Measurements from ENCODE around the gene TACR2.
A peak's percentile ranks its signal among the peaks of the same experiment; 100 is the strongest.
"Not testable (repeated sequence)": the region's sequence is repeated elsewhere in the genome, so short reads cannot be mapped to it uniquely, and the experiment has no call there.

Gene TACR2

DNA sequence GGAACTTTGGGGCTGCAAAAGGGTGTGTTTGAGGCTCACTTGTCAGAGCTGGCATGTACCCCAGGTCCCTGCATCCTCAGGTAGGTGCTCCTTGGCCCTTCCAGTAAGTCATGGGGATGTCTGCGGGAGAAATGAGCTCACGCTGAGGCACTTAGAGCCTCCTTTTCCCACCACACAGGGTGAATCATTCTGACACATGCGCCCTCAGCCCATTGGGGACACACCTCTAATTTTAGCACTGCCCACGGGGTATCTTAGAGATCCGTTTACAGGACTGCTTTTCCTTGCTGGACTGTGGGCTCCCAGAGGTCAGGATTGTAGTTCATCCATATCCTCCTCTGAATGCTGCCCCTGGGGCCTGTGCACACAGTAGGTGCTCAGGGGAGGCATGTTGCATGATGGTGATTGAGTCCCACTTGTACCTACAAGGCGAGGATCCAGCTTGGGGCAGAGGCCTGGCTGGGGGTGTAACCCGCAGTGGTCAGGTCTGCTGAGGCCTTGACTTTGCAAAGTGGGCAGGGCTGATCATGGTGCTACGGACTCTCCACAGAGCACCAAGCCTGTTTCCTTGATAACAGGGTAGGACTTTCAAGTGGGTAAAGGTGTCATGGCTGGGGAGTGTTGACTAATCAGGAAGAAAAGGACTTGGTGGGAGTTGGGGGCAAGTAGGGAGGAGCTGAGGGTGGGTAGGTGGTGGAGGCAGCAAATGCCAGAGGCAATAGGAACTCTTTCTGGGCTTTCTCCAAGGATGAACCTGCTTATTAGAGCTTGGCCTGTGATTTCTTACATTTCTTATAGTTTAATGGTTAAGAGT, 40.4 kb upstream of the TACR2 start:
- TF ChIP-seq, protein P1, sequence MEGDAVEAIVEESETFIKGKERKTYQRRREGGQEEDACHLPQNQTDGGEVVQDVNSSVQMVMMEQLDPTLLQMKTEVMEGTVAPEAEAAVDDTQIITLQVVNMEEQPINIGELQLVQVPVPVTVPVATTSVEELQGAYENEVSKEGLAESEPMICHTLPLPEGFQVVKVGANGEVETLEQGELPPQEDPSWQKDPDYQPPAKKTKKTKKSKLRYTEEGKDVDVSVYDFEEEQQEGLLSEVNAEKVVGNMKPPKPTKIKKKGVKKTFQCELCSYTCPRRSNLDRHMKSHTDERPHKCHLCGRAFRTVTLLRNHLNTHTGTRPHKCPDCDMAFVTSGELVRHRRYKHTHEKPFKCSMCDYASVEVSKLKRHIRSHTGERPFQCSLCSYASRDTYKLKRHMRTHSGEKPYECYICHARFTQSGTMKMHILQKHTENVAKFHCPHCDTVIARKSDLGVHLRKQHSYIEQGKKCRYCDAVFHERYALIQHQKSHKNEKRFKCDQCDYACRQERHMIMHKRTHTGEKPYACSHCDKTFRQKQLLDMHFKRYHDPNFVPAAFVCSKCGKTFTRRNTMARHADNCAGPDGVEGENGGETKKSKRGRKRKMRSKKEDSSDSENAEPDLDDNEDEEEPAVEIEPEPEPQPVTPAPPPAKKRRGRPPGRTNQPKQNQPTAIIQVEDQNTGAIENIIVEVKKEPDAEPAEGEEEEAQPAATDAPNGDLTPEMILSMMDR (IDR thresholded peaks at IDR 0.05; ENCODE audit: low read depth, low read length) = no peak
- H3K4me3 ChIP-seq (replicated peaks in 1 of 2; ENCODE audit: low read depth in 2 of 2, low read length in 2 of 2) = no peak overlapping the region
- DNase-seq (ENCODE audit: low read depth in 2 of 2) = peak in 1 of 2 donors; percentile 63

DNA sequence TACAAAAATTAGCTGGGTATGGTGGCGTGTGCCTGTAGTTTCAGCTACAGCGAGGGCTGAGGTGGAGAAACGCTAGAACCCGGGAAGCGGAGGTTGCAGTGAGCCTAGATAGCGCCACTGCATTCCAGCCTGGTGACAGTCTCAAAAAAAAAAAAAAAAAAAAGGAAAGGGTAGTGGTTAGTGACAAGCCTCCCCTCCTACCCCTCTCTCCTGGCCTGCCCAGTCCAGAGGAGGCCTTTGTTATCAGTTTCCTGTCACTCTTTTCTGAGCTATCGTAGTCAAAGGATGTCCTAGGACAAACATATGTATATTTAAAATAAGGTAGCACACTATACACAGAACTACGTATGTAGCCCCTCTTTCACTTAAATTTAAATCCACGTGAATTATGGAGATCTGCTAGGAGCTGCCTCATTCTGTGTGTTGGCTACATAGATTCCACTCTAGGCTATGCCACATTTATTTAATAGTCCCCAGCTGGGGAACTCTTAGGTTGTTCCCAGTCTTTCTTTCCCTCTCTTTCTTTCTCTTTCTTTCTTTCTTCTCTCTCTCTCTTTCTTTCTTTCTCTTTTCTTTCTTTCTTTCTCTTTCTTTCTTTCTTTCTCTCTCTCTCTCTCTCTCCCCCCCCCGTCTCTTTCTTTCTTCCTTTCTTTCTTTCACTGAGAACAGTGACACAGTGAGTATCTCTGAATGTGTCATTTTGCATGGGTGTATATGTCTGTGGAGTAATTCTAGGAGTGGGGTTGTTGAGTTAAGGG, 38.5 kb upstream of the TACR2 start:
- DNase-seq (ENCODE audit: low read depth in 2 of 2) = no peak
- no peak overlapping the region for H3K4me3 ChIP-seq (replicated peaks in 1 of 2; ENCODE audit: low read depth in 2 of 2, low read length in 2 of 2)
- TF ChIP-seq, protein P1 (IDR thresholded peaks at IDR 0.05; ENCODE audit: low read depth, low read length) = no peak

DNA sequence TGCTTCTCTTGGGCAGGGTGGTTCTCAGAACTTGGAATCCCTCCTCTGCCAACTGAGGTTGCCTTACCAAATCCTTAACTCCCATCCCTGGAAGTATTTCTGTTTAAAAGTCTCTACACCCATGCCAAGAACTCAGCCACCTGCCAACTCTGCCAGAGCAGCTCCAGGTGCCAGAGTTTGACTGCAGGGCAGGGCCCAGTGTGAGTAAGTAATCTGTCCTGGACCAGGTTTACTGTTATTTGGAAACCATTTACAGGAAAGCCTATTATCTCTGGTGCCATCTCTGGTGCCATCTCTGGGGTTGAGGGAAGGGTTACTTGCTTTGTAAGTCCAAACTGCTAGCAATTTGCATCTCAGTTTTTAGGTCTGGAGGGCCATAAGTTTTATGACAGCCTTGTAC, 37.1 kb upstream of the TACR2 start:
- TF ChIP-seq, protein P1 (IDR thresholded peaks at IDR 0.05; ENCODE audit: low read depth, low read length) = no peak
- H3K4me3 ChIP-seq (replicated peaks in 1 of 2; ENCODE audit: low read depth in 2 of 2, low read length in 2 of 2) = no peak overlapping the region
- no peak for DNase-seq (ENCODE audit: low read depth in 2 of 2)

DNA sequence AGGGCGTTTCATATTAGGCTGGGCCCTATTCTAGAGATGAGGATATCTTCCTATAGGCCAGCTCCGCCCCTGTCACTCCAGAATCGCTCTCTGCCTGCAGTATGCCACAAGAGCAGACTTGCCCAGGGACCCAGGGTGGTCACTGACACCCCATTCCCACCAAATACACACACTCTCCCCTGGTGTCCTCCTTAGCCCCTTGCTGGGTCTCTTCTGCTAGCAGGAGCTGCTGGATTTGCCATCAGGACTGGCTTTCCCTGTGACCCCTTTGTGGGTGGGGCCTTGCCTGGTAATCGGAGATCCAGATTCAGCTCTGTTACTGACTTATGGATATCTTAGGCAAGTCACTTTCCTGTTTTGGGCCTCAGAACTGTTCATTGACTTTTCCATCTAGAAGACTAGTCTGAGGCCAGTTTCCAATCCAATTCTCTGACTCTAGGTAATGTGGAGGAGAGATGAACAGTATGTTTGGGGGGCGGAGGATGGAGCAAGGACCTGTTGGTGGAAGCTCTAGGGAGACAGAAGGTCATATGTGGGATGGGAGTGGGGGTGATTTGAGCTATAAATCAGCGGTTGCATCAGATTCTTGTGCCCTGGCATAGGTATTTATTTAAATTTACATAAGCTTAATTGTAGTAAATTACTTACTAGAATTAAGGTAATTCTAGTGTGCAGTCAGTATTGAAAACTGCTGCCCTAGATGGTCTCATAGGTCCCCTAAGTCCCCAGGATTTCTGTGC, 36.1 kb upstream of the TACR2 start:
- H3K4me3 ChIP-seq (replicated peaks in 1 of 2; ENCODE audit: low read depth in 2 of 2, low read length in 2 of 2) = no peak overlapping the region
- TF ChIP-seq, protein P1 (IDR thresholded peaks at IDR 0.05; ENCODE audit: low read depth, low read length) = no peak
- no peak for DNase-seq (ENCODE audit: low read depth in 2 of 2)

DNA sequence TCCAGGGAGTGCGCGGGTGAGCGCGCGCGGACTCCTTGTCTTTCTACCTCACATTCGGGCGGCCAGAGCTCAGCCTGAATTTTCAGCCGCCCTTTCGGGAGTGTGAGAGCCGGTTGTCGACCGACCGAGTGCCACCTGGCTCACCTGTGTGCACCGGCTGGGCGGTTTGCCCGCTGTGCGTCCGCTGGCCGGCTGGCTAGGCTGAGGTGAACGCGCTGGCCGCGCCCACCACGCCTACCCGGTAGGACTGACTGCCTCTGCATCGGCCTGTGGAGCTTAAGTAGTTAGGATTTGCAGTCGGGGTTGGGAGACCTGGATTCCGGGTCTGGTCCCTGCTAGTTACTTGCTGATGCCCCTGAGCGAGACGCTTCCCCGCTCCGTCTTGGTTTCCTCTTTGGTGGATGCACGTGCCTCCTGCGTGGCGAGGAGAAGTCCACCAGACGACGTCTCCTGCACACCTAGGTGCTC, 35.1 kb upstream of the TACR2 start:
- TF ChIP-seq, protein P1 (IDR thresholded peaks at IDR 0.05; ENCODE audit: low read depth, low read length) = no peak
- no peak for DNase-seq (ENCODE audit: low read depth in 2 of 2)
- peak overlapping the region; percentile 47 to 57 for H3K4me3 ChIP-seq (replicated peaks in 1 of 2; ENCODE audit: low read depth in 2 of 2, low read length in 2 of 2)

DNA sequence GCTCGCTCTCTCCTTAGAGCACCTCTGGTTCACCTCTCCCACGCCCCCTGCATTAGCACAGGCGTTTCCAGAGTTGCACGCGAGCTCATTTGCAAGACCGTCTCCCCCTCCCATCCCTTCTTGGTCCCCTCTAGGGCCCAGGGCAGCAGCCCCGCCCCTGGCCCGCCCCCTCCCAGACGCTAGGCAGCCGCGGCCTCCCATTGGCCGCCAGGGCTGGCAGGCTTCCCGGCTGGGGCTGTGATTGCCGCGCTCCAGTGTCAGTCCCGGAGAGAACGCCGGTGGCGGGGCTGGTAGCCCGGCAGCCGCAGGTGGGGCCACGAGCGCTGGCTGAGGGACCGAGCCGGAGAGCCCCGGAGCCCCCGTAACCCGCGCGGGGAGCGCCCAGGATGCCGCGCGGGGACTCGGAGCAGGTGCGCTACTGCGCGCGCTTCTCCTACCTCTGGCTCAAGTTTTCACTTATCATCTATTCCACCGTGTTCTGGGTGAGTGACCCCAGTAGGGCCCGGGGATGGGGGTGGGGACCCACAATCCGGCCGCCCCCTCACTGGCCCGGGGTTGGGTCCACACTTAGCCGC, 34.6 kb upstream of the TACR2 start, which contains the start of gene TSPAN15:
TSPAN15 (plus strand) TSS at position 257 of the 575 bp plus-strand sequence; CDS start at position 387, 130 bp downstream.
- peak within 1 kb of the TSS; percentile 47 to 57 for H3K4me3 ChIP-seq (replicated peaks in 1 of 2; ENCODE audit: low read depth in 2 of 2, low read length in 2 of 2)
- TF ChIP-seq, protein P1 (IDR thresholded peaks at IDR 0.05; ENCODE audit: low read depth, low read length) = no peak
- peak; percentile 68 to 78 for DNase-seq (ENCODE audit: low read depth in 2 of 2)

DNA sequence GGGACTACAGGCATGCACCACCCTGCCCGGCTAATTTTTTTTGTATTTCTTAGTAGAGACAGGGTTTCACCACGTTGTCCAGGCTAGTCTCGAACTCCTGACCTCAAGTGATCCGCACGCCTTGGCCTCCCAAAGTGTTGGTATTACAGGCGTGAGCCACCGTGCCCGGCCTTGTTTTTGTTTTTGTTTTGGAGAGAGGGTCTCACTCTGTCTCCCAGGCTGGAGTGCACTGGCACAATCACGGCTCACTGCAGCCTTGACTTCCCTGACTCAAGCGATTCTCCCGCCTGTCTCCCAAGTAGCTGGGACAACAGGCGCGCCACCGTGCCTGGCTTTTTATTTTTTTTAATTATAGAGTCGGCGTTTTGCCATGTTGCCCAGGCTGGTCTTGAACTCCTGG, 33.7 kb upstream of the TACR2 start:
- H3K4me3 ChIP-seq (replicated peaks in 1 of 2; ENCODE audit: low read depth in 2 of 2, low read length in 2 of 2); DNase-seq (ENCODE audit: low read depth in 2 of 2): not testable (repeated sequence)

All from cardiac fibroblast (primary cell).